8988T (cell line): ENCODE results near the gene EPS8L3.
"Not testable (repeated sequence)": the region's sequence is repeated elsewhere in the genome, so short reads cannot be mapped to it uniquely, and the experiment has no call there.

Source experiments
- DNase-seq: peaks from one replicate; pipeline ENCODE4 v3.0.0; 2011

The EPS8L3 gene

GRCh38 chr1:109777980-109778625 lies 14.4 kb upstream of the EPS8L3 start:
- DNase-seq = no peak

- no peak for DNase-seq
Observed at GRCh38 chr1:109777436-109777835, 13.7 kb upstream of the EPS8L3 start.

GRCh38 chr1:109776911-109777310 lies 13.2 kb upstream of the EPS8L3 start:
- peak; percentile 38 for DNase-seq

- DNase-seq = no peak
Observed at GRCh38 chr1:109776206-109776835, 12.6 kb upstream of the EPS8L3 start.

GRCh38 chr1:109775398-109775797 lies 11.7 kb upstream of the EPS8L3 start:
- no peak for DNase-seq

- DNase-seq = no peak
Observed at GRCh38 chr1:109773900-109774485, 10.3 kb upstream of the EPS8L3 start.

GRCh38 chr1:109773203-109773899 lies 9.6 kb upstream of the EPS8L3 start:
- peak; percentile 56 for DNase-seq

- no peak for DNase-seq
Observed at GRCh38 chr1:109772658-109773202, 9.0 kb upstream of the EPS8L3 start.

GRCh38 chr1:109771712-109772657 lies 8.3 kb upstream of the EPS8L3 start:
- no peak for DNase-seq

- DNase-seq = no peak
Observed at GRCh38 chr1:109770331-109771095, 6.8 kb upstream of the EPS8L3 start.

- peak; percentile 39 for DNase-seq
Observed at GRCh38 chr1:109769330-109770078, 5.8 kb upstream of the EPS8L3 start.

GRCh38 chr1:109768820-109769219 lies 5.1 kb upstream of the EPS8L3 start:
- DNase-seq = no peak

- DNase-seq = no peak
Observed at GRCh38 chr1:109768335-109768650, 4.6 kb upstream of the EPS8L3 start.

- no peak for DNase-seq
Observed at GRCh38 chr1:109767637-109768334, 4.1 kb upstream of the EPS8L3 start.

GRCh38 chr1:109766991-109767636 lies 3.4 kb upstream of the EPS8L3 start:
- not testable (repeated sequence) for DNase-seq

- DNase-seq = no peak
Observed at GRCh38 chr1:109765896-109766615, 2.3 kb upstream of the EPS8L3 start.

- DNase-seq = no peak
Observed at GRCh38 chr1:109765483-109765815, 1.7 kb upstream of the EPS8L3 start.

- DNase-seq = no peak
Observed at GRCh38 chr1:109764561-109765482, 1.1 kb upstream of the EPS8L3 start.
